Activated effector memory CD4-positive, alpha-beta T cell treated with anti-CD3 and anti-CD28 coated beads, Interleukin-2, amount 50 U/mL, for 16 hours (primary cell): ENCODE results near the gene MVP.

Source experiments
- DNase-seq: peaks from one replicate; pipeline ENCODE4 v3.0.0-alpha.2; 2020

Gene MVP

GRCh38 chr16:29804455-29805231, 15.6 kb upstream of the MVP start:
- DNase-seq, result no peak

DNA sequence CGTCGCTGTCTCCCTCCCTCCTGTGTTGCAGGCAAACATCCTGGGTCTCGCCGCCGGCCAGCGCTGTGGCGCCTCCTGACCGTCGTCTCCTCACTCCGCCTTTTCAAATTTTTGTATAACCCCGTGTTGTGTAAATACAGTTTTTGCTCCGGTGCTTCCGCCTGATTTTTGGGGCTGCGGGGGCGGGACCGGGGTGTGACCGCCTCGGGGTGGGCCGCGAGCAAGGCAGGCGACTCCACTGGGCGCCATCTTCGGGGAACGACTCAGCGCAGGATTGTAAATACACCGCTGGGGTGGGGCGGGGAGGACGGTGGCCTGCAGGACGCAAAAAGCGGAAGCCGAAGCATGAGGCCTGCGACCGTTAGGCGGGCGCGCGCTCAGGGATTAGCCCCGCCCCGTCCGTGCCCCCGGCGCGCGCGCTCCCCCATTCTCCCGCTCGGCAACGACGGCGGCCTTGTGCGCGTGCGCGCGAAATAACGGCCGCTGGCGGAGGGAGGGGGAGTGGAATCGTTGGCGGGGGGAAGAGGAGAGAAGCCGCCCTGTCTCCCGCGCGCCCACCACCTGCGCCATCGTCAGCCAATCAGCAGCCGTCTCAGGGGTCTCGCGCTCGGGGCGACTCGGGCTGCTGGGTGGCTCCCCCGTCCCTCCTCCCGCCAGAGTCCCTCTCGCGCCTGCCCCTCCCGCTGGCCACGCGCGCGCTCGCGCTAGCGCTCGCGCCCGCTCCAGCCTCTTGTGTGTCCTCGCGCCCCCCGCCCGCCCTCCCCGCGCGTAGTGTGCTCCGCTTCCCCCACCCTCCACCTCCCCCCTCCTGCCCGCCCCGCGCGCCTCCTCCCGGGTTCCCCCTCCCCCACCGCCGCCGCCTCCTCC, 14.8 kb upstream of the MVP start:
- peak; percentile 99 for DNase-seq

GRCh38 chr16:29806099-29806579, 14.1 kb upstream of the MVP start, which contains the start of gene MAZ:
TSS of gene MAZ (plus strand) at chr16:29806529. CDS start at chr16:29806702, 173 bp downstream.
- DNase-seq, result peak; percentile 90

DNA sequence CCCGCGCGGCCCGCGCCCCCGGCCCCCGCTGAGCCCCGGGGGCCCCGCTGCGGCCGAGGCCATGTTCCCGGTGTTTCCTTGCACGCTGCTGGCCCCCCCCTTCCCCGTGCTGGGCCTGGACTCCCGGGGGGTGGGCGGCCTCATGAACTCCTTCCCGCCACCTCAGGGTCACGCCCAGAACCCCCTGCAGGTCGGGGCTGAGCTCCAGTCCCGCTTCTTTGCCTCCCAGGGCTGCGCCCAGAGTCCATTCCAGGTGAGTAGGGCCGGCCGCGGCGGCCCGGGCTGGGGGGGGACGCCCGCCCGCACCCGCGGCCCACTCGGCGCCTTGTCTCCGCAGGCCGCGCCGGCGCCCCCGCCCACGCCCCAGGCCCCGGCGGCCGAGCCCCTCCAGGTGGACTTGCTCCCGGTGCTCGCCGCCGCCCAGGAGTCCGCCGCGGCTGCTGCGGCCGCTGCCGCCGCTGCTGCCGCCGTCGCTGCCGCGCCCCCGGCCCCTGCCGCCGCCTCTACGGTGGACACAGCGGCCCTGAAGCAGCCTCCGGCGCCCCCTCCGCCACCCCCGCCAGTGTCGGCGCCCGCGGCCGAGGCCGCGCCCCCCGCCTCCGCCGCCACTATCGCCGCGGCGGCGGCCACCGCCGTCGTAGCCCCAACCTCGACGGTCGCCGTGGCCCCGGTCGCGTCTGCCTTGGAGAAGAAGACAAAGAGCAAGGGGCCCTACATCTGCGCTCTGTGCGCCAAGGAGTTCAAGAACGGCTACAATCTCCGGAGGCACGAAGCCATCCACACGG, 13.4 kb upstream of the MVP start:
- peak; percentile 85 for DNase-seq

DNA sequence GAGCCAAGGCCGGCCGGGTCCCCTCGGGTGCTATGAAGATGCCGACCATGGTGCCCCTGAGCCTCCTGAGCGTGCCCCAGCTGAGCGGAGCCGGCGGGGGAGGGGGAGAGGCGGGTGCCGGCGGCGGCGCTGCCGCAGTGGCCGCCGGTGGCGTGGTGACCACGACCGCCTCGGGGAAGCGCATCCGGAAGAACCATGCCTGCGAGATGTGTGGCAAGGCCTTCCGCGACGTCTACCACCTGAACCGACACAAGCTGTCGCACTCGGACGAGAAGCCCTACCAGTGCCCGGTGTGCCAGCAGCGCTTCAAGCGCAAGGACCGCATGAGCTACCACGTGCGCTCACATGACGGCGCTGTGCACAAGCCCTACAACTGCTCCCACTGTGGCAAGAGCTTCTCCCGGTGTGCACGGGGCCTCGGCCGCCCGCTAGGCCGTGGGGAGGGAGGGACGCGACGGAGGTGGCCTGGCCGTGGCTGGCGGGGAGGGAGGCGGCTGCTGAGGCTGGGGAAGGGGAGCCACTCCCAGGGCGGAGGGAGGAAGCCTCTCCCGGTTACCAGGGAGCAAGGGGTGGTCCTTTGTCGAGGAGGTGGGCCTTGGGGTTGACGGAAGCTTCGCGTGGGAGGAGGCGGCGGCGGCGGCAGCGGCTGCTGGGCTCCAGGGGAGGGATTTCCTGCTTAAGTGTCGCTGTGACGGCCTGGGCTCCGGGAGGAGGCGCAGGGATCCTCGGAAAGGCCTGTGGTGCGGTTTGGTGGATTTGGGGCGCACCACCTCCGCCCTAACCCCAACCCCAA, 12.6 kb upstream of the MVP start:
- peak; percentile 94 for DNase-seq

GRCh38 chr16:29808219-29808900, 11.9 kb upstream of the MVP start:
- peak; percentile 74 for DNase-seq

GRCh38 chr16:29809031-29809747, 11.1 kb upstream of the MVP start:
- no peak for DNase-seq

- peak; percentile 79 for DNase-seq
Measured at GRCh38 chr16:29809850-29810698, 10.2 kb upstream of the MVP start.

GRCh38 chr16:29810699-29811169, 9.5 kb upstream of the MVP start:
- DNase-seq, result no peak

DNA sequence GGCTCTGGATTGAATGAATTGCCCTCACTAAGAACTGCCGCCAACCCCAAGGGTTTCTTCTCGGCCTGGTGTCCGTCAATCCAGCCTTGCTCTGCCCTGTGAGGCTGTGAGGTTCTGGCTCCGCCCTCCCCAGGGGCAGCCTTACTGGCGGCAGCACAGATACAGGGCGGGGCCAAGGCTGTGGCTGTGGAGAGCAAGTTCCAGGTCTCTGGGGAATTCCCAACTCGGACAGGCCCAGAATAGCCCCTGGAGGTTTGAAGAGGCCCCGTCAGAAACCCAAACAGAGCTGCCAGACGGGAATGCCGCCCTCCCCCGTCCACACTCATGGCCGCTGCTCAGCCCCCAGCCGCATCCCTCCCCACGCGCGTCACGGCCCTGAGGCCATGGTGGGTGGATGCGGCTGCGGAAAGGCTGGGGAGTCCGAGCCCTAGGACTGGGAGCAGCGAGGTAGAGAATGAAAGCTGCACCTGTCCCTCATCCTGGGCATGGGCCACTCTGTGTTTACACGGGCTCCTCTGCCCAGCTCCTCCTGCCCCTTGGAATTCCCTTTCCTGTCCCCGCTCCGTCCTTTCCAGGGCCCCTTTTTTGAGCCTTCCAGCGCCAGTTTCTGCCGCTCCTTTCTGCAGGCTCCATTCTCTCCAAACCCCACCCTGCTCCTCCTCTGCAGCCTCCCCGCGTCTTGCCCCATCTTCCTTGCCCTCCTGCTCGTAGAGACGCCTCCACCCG, 8.9 kb upstream of the MVP start:
- DNase-seq, result peak; percentile 90

- peak; percentile 83 for DNase-seq
Measured at GRCh38 chr16:29811896-29812665, 8.2 kb upstream of the MVP start, which contains the start of gene PRRT2. TSS of gene PRRT2 (plus strand) at chr16:29812193. CDS start at chr16:29813055, 862 bp downstream.

DNA sequence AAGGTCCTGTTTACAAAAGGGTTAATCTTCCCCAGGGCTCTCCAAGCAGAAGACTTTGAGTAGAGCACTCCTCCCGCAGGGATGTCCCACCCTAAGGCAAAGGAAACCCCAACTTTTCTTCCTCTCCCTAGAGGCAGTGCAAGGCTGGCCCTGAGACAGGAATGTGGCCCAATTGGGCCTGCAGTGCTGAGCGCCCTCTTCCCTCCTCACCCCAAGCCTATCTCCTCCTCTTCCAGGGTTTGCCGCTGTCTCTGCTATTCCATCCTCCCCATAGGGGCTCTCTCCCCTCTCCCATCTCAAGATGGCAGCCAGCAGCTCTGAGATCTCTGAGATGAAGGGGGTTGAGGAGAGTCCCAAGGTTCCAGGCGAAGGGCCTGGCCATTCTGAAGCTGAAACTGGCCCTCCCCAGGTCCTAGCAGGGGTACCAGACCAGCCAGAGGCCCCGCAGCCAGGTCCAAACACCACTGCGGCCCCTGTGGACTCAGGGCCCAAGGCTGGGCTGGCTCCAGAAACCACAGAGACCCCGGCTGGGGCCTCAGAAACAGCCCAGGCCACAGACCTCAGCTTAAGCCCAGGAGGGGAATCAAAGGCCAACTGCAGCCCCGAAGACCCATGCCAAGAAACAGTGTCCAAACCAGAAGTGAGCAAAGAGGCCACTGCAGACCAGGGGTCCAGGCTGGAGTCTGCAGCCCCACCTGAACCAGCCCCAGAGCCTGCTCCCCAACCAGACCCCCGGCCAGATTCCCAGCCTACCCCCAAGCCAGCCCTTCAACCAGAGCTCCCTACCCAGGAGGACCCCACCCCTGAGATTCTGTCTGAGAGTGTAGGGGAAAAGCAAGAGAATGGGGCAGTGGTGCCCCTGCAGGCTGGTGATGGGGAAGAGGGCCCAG, 7.3 kb upstream of the MVP start:
- DNase-seq, result no peak

GRCh38 chr16:29813644-29814562, 6.4 kb upstream of the MVP start:
- no peak for DNase-seq

DNA sequence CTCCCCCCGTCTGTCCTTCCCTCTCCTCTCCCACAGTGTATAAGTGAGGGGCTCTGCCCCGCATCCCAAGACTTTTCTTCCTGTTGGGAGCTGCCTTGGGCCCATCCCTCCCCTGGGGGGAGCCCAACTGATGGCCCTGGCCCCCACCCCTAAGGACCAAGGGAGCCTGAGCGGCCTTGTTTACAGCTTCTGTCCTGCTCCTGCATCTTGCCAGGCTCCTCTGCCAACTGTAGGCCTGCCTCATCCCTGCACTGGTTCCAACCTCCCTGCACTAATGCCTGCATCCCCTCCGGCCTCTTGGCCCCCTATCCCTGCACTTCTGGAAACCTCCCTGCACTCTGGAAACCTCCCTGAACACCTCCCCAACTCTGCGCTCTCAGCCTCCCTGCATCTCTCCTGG, 5.7 kb upstream of the MVP start:
- no peak for DNase-seq

- DNase-seq, result peak; percentile 85
Measured at GRCh38 chr16:29815032-29815721, 5.1 kb upstream of the MVP start.
